GM12872 (cell line): ENCODE results near the gene IKZF3.

ENCODE experiments used
- CTCF ChIP-seq: IDR thresholded peaks from 3 replicates; pipeline ENCODE4 v1.5.1; 2011; ENCODE audit warnings: low read depth, mild to moderate bottlenecking, low read length, moderate library complexity; ENCODE audit not compliant: insufficient read depth

Gene IKZF3

GRCh38 chr17:39740357-39741111 lies 123.6 kb downstream of the IKZF3 start:
- TF ChIP-seq CTCF, result no peak

- no peak for TF ChIP-seq CTCF
These were observed 124.2 kb downstream of the IKZF3 start for GRCh38 chr17:39739885-39740356.

GRCh38 chr17:39738983-39739884 lies 124.9 kb downstream of the IKZF3 start:
- no peak for TF ChIP-seq CTCF

GRCh38 chr17:39738568-39738901 lies 125.6 kb downstream of the IKZF3 start:
- no peak for TF ChIP-seq CTCF

GRCh38 chr17:39737760-39738567 lies 126.1 kb downstream of the IKZF3 start, which contains the start of gene GRB7:
TSS of gene GRB7 (plus strand) at chr17:39737938. CDS start at chr17:39742302, 4,364 bp downstream.
- TF ChIP-seq CTCF, result no peak

GRCh38 chr17:39737206-39737759 lies 126.8 kb downstream of the IKZF3 start:
- TF ChIP-seq CTCF, result no peak
